ENCODE results near the gene NANS. TPM values are rescaled to one million over a fixed set of nuclear protein-coding genes. Genes with fewer than 3 reads are reported as not detected.

NANS gene
- total RNA-seq, 5 donors from 2014 or later (not counting 1 experiment from before 2014, with no cell fraction given): 21.7 to 57.5 (median 27.6) TPM

GRCh38 chr9:98010445-98010844 lies 46.1 kb upstream of the NANS start:
- H3K4me3 Mint-ChIP-seq: no peak overlapping the region
- H3K27ac ChIP-seq (ENCODE audit: low read length): no peak overlapping the region
- WGBS (ENCODE audit: insufficient coverage): 67% methylated on average over 1 of the region's 2 CpGs
- peaks cover 0 to 5% of the 10 kb centered on the region in 2 experiments for H3K4me1 ChIP-seq (ENCODE audit: control insufficient read depth in 1 of 2, extremely low read depth in 1 of 2, insufficient read depth in 2 of 2, low read length in 2 of 2)
- POLR2A ChIA-PET: interaction anchor here in 1 of 2 donors (0.6 kb wide), 2 partner anchors 86 to 580 kb away, joined by 3 to 5 read pairs; no protein-coding TSS in a partner anchor
- peaks cover 25 to 90% of the 10 kb centered on the region in 2 donors for H3K36me3 ChIP-seq (ENCODE audit: control insufficient read depth in 2 of 2, extremely low read depth in 1 of 2, insufficient read depth in 1 of 2, low read length in 1 of 2)
- H3K4me1 Mint-ChIP-seq: peaks cover 18 to 25% (median 24%) of the 10 kb centered on the region in 3 donors
- DNase-seq (no peak), ATAC-seq (replicated peaks in 1 of 4) (peak in 2 of 4 experiments; percentile 43 to 45)
- no peaks in the 10 kb centered on the region for H3K9me3 Mint-ChIP-seq
- H3K27ac Mint-ChIP-seq: peak overlapping the region in 1 of 2 donors; percentile 29
- H3K27me3 Mint-ChIP-seq: no peaks in the 10 kb centered on the region
- H3K9me3 ChIP-seq: no peaks in the 10 kb centered on the region
- CTCF ChIA-PET: interaction anchor here (0.5 to 1.1 kb wide), 2 partner anchors 23 to 358 kb away, joined by 5 read pairs; no protein-coding TSS in a partner anchor
- H3K27me3 ChIP-seq (replicated peaks in 1 of 2; ENCODE audit: control insufficient read depth in 2 of 2, extremely low read depth in 1 of 2, insufficient read depth in 2 of 2, low read length in 1 of 2): no peaks in the 10 kb centered on the region
- H3K36me3 Mint-ChIP-seq: peaks cover 55% of the 10 kb centered on the region
- H3K4me3 ChIP-seq (ENCODE audit: control insufficient read depth in 1 of 2, extremely low read depth in 1 of 2, low read length in 1 of 2): no peak overlapping the region

GRCh38 chr9:98011122-98011521 lies 45.4 kb upstream of the NANS start:
- Histone ChIP-seq H3K27ac (ENCODE audit: low read length) (no peak overlapping the region), H3K4me1 (ENCODE audit: control insufficient read depth in 1 of 2, extremely low read depth in 1 of 2, insufficient read depth in 2 of 2, low read length in 2 of 2) (peaks cover 0 to 5% of the 10 kb centered on the region in 2 experiments), H3K4me3 (ENCODE audit: control insufficient read depth in 1 of 2, extremely low read depth in 1 of 2, low read length in 1 of 2) (no peak overlapping the region), H3K36me3 (ENCODE audit: control insufficient read depth in 2 of 2, extremely low read depth in 1 of 2, insufficient read depth in 1 of 2, low read length in 1 of 2) (peaks cover 21 to 86% of the 10 kb centered on the region in 2 donors), H3K27me3 (replicated peaks in 1 of 2; ENCODE audit: control insufficient read depth in 2 of 2, extremely low read depth in 1 of 2, insufficient read depth in 2 of 2, low read length in 1 of 2) (no peaks in the 10 kb centered on the region), H3K9me3 (no peaks in the 10 kb centered on the region)
- WGBS (ENCODE audit: insufficient coverage): 86% methylated on average over 1 of the region's 7 CpGs
- ATAC-seq (replicated peaks in 1 of 4): no peak
- H3K27me3 Mint-ChIP-seq: no peaks in the 10 kb centered on the region
- no peak for DNase-seq
- H3K27ac Mint-ChIP-seq: peak overlapping the region in 1 of 2 donors; percentile 24
- H3K4me1 Mint-ChIP-seq: peaks cover 18 to 25% (median 24%) of the 10 kb centered on the region in 3 donors
- H3K36me3 Mint-ChIP-seq: peaks cover 54% of the 10 kb centered on the region
- H3K4me3 Mint-ChIP-seq: no peak overlapping the region
- H3K9me3 Mint-ChIP-seq: no peaks in the 10 kb centered on the region
- POLR2A ChIA-PET: interaction anchor here in 1 of 2 donors (0.6 kb wide), 1 partner anchor 580 kb away, joined by 3 read pairs; no protein-coding TSS in a partner anchor
- CTCF ChIA-PET: interaction anchor here in 1 of 2 donors (1.1 kb wide), 1 partner anchor 24 kb away, joined by 5 read pairs; no protein-coding TSS in a partner anchor

GRCh38 chr9:98016137-98016680 lies 40.3 kb upstream of the NANS start:
- Mint-ChIP-seq H3K36me3 (peaks cover 55% of the 10 kb centered on the region), H3K27me3 (no peaks in the 10 kb centered on the region), H3K4me1 (peaks cover 0 to 3% (median 0%) of the 10 kb centered on the region in 3 donors), H3K27ac (peak overlapping the region in 1 of 2 donors; percentile 54), H3K9me3 (no peaks in the 10 kb centered on the region), H3K4me3 (no peak overlapping the region)
- ChIA-PET POLR2A (interaction anchor here in 1 of 2 donors (0.5 kb wide), 1 partner anchor 241 kb away, joined by 3 read pairs; no protein-coding TSS in a partner anchor), CTCF (no interaction called here)
- no peaks in the 10 kb centered on the region for H3K27me3 ChIP-seq (replicated peaks in 1 of 2; ENCODE audit: control insufficient read depth in 2 of 2, extremely low read depth in 1 of 2, insufficient read depth in 2 of 2, low read length in 1 of 2)
- 100% methylated on average over 1 of the region's 4 CpGs for WGBS (ENCODE audit: insufficient coverage)
- DNase-seq (no peak), ATAC-seq (replicated peaks in 1 of 4) (no peak)
- H3K4me1 ChIP-seq (ENCODE audit: control insufficient read depth in 1 of 2, extremely low read depth in 1 of 2, insufficient read depth in 2 of 2, low read length in 2 of 2): no peaks in the 10 kb centered on the region
- H3K27ac ChIP-seq (ENCODE audit: low read length): no peak overlapping the region
- H3K36me3 ChIP-seq (ENCODE audit: control insufficient read depth in 2 of 2, extremely low read depth in 1 of 2, insufficient read depth in 1 of 2, low read length in 1 of 2): peaks cover 12 to 70% of the 10 kb centered on the region in 2 donors
- H3K9me3 ChIP-seq: no peaks in the 10 kb centered on the region
- no peak overlapping the region for H3K4me3 ChIP-seq (ENCODE audit: control insufficient read depth in 1 of 2, extremely low read depth in 1 of 2, low read length in 1 of 2)

GRCh38 chr9:98017306-98017705 lies 39.2 kb upstream of the NANS start:
- Mint-ChIP-seq H3K36me3 (peaks cover 45% of the 10 kb centered on the region), H3K27me3 (no peaks in the 10 kb centered on the region), H3K27ac (peak overlapping the region; percentile 53 to 54), H3K9me3 (no peaks in the 10 kb centered on the region), H3K4me1 (peaks cover 0 to 5% (median 0%) of the 10 kb centered on the region in 3 donors), H3K4me3 (no peak overlapping the region)
- DNase-seq: no peak
- WGBS (ENCODE audit: insufficient coverage): 100% methylated on average over 1 of the region's 1 CpG
- CTCF ChIA-PET: interaction anchor here in 1 of 2 donors (0.5 kb wide), 1 partner anchor 174 kb away, joined by 3 read pairs; no protein-coding TSS in a partner anchor
- ATAC-seq (replicated peaks in 1 of 4): no peak
- Histone ChIP-seq H3K36me3 (ENCODE audit: control insufficient read depth in 2 of 2, extremely low read depth in 1 of 2, insufficient read depth in 1 of 2, low read length in 1 of 2) (peaks cover 12 to 61% of the 10 kb centered on the region in 2 donors), H3K27me3 (replicated peaks in 1 of 2; ENCODE audit: control insufficient read depth in 2 of 2, extremely low read depth in 1 of 2, insufficient read depth in 2 of 2, low read length in 1 of 2) (no peaks in the 10 kb centered on the region), H3K4me1 (ENCODE audit: control insufficient read depth in 1 of 2, extremely low read depth in 1 of 2, insufficient read depth in 2 of 2, low read length in 2 of 2) (no peaks in the 10 kb centered on the region), H3K9me3 (no peaks in the 10 kb centered on the region), H3K4me3 (ENCODE audit: control insufficient read depth in 1 of 2, extremely low read depth in 1 of 2, low read length in 1 of 2) (no peak overlapping the region), H3K27ac (ENCODE audit: low read length) (no peak overlapping the region)
- POLR2A ChIA-PET: interaction anchor here (0.6 to 0.7 kb wide), 4 partner anchors 14 to 81 kb away, joined by 4 to 7 read pairs (median 6); no protein-coding TSS in a partner anchor

- no peak overlapping the region for H3K27ac ChIP-seq (ENCODE audit: low read length)
- H3K4me3 ChIP-seq (ENCODE audit: control insufficient read depth in 1 of 2, extremely low read depth in 1 of 2, low read length in 1 of 2): no peak overlapping the region
- H3K4me3 Mint-ChIP-seq: no peak overlapping the region
- 92% methylated on average over 4 of the region's 5 CpGs for WGBS (ENCODE audit: insufficient coverage)
- H3K36me3 Mint-ChIP-seq: peaks cover 45% of the 10 kb centered on the region
- no peaks in the 10 kb centered on the region for H3K9me3 Mint-ChIP-seq
- no peak for DNase-seq
- CTCF ChIA-PET: no interaction called here
- H3K4me1 ChIP-seq (ENCODE audit: control insufficient read depth in 1 of 2, extremely low read depth in 1 of 2, insufficient read depth in 2 of 2, low read length in 2 of 2): no peaks in the 10 kb centered on the region
- peaks cover 12 to 52% of the 10 kb centered on the region in 2 donors for H3K36me3 ChIP-seq (ENCODE audit: control insufficient read depth in 2 of 2, extremely low read depth in 1 of 2, insufficient read depth in 1 of 2, low read length in 1 of 2)
- POLR2A ChIA-PET: interaction anchor here in 1 of 2 donors (0.6 kb wide), 1 partner anchor 33 kb away, joined by 4 read pairs; no protein-coding TSS in a partner anchor
- H3K9me3 ChIP-seq: no peaks in the 10 kb centered on the region
- no peak overlapping the region for H3K27ac Mint-ChIP-seq
- peaks cover 0 to 5% (median 0%) of the 10 kb centered on the region in 3 donors for H3K4me1 Mint-ChIP-seq
- no peaks in the 10 kb centered on the region for H3K27me3 Mint-ChIP-seq
- no peaks in the 10 kb centered on the region for H3K27me3 ChIP-seq (replicated peaks in 1 of 2; ENCODE audit: control insufficient read depth in 2 of 2, extremely low read depth in 1 of 2, insufficient read depth in 2 of 2, low read length in 1 of 2)
- ATAC-seq (replicated peaks in 1 of 4): no peak
Measured at GRCh38 chr9:98018347-98018746, 38.2 kb upstream of the NANS start.

- H3K27ac Mint-ChIP-seq: no peak overlapping the region
- Histone ChIP-seq H3K27me3 (replicated peaks in 1 of 2; ENCODE audit: control insufficient read depth in 2 of 2, extremely low read depth in 1 of 2, insufficient read depth in 2 of 2, low read length in 1 of 2) (no peaks in the 10 kb centered on the region), H3K9me3 (no peaks in the 10 kb centered on the region), H3K36me3 (ENCODE audit: control insufficient read depth in 2 of 2, extremely low read depth in 1 of 2, insufficient read depth in 1 of 2, low read length in 1 of 2) (peaks cover 9 to 46% of the 10 kb centered on the region in 2 donors), H3K27ac (ENCODE audit: low read length) (no peak overlapping the region), H3K4me3 (ENCODE audit: control insufficient read depth in 1 of 2, extremely low read depth in 1 of 2, low read length in 1 of 2) (no peak overlapping the region), H3K4me1 (ENCODE audit: control insufficient read depth in 1 of 2, extremely low read depth in 1 of 2, insufficient read depth in 2 of 2, low read length in 2 of 2) (no peaks in the 10 kb centered on the region)
- CTCF ChIA-PET: no interaction called here
- H3K4me3 Mint-ChIP-seq: no peak overlapping the region
- DNase-seq: no peak
- H3K27me3 Mint-ChIP-seq: no peaks in the 10 kb centered on the region
- WGBS (ENCODE audit: insufficient coverage): 67% methylated on average over 1 of the region's 4 CpGs
- no peak for ATAC-seq (replicated peaks in 1 of 4)
- peaks cover 0 to 5% (median 0%) of the 10 kb centered on the region in 3 donors for H3K4me1 Mint-ChIP-seq
- POLR2A ChIA-PET: interaction anchor here in 1 of 2 donors (0.7 kb wide), 1 partner anchor 19 kb away, joined by 3 read pairs; no protein-coding TSS in a partner anchor
- no peaks in the 10 kb centered on the region for H3K9me3 Mint-ChIP-seq
- H3K36me3 Mint-ChIP-seq: peaks cover 42% of the 10 kb centered on the region
Measured at GRCh38 chr9:98019098-98019497, 37.4 kb upstream of the NANS start.
